ENCODE results near the gene CBLIF.
"Not testable (repeated sequence)": the region's sequence is repeated elsewhere in the genome, so short reads cannot be mapped to it uniquely, and the experiment has no call there.

The CBLIF gene

GRCh38 chr11:59791639-59792038 is 53.7 kb downstream of the CBLIF start:
- DNase-seq: no peak

GRCh38 chr11:59787816-59788215 is 57.5 kb downstream of the CBLIF start:
- DNase-seq: no peak

- no peak for DNase-seq
These were observed 58.1 kb downstream of the CBLIF start for GRCh38 chr11:59787255-59787588.

DNA sequence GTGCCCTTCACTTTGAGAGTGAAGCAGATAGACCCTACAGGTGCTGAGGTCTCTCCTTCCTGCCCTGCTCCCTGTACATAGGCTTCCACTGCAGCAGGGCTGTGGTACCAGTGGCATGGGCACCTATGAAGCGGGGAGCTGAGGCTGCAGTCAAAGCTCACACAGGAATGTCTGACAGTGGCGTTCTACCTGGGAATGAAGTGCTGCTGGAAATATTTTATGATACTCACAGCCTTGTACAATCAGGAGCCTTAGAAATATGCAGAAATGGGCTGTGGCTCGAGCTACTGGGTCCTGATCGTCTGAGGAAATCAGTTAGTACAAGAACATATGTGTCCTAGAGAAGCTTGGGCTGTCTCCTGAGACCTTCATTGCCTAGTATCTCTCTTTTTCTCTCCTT is 59.5 kb downstream of the CBLIF start:
- no peak for DNase-seq

DNA sequence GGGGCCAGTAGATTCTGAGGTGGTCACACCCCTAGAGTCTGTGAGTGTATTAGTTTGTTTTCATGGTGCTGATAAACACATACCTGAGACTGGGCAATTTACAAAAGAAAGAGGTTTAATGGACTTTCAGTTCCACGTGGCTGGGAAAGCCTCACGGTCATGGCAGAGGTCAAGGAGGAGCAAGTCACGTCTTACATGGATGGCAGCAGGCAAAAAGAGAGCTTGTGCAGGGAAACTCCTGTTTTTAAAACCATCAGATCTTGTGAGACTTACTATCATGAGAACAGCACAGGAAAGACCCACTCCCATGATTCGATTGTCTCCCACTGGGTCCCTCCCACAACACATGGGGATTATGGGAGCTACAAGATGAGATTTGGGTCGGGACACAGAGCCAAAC is 60.9 kb downstream of the CBLIF start:
- not testable (repeated sequence) for DNase-seq

DNA sequence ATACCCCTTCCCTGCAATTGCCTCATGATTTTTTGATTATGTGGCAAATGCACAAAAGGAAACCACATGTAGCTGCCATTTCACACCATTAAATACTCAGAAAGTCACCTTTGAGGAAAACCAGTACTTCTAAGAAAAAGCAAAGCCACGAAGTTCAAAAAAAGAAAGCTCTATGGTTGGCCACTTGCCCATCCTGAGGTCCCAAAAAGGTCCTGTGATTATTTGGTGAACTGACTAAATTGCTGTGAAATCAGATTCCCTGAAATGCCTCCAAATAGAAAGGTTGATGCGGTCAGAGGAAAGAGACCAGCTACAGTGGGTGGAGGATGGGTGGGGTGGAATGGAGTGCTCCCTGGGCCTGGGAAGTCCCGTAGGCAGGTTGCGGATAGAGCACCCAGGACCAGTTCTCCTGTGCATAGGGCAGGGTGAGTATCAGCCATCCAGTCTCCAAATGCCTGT is 61.6 kb downstream of the CBLIF start:
- DNase-seq: no peak

- DNase-seq: no peak
These were observed 63.2 kb downstream of the CBLIF start for GRCh38 chr11:59782080-59782479.

GRCh38 chr11:59779487-59779886 is 65.8 kb downstream of the CBLIF start:
- no peak for DNase-seq
